CD14-positive monocyte (primary cell): ENCODE data around the gene SLC2A6. TPM values are rescaled to one million over a fixed set of nuclear protein-coding genes. Genes with fewer than 3 reads are reported as not detected.
"Not testable (repeated sequence)": the region's sequence is repeated elsewhere in the genome, so short reads cannot be mapped to it uniquely, and the experiment has no call there.

Experiments
- DNase-seq, 3 donors: peaks; one replicate each; pipeline ENCODE4 v3.0.0-alpha.2; 2011 to 2022
- H2AFZ ChIP-seq: 2 replicates; pipeline ENCODE4 v1.6.0; 2012; ENCODE audit warnings: mild to moderate bottlenecking, low read depth, low read length, inconsistent platforms; ENCODE audit not compliant: insufficient read depth, poor library complexity, severe bottlenecking
- H3K27ac ChIP-seq, 2 donors: 1 replicate in 1 of 2; 2 replicates in 1 of 2; pipeline ENCODE4 v1.5.1; 2012 to 2013; ENCODE audit warnings: low read length in 2 of 2, control low read depth in 1 of 2, inconsistent platforms in 1 of 2, low read depth in 1 of 2, mild to moderate bottlenecking in 1 of 2
- H3K27me3 ChIP-seq, 2 donors: one replicate each; pipeline versions ENCODE4 v1.6.0 to v1.6.1; 2011 to 2013; ENCODE audit warnings: low read length in 2 of 2; ENCODE audit not compliant: control insufficient read depth in 2 of 2, insufficient read depth in 2 of 2
- H3K36me3 ChIP-seq, 2 donors: replicated peaks in 1 of 2; 1 replicate in 1 of 2; 2 replicates in 1 of 2; pipeline versions ENCODE4 v1.5.1 to v1.6.1; 2012 to 2013; ENCODE audit warnings: low read length in 2 of 2, control low read depth in 1 of 2, inconsistent platforms in 1 of 2, mild to moderate bottlenecking in 1 of 2; ENCODE audit not compliant: insufficient read depth in 2 of 2, control insufficient read depth in 1 of 2
- H3K4me1 ChIP-seq, 2 donors: 1 replicate in 1 of 2; 2 replicates in 1 of 2; pipeline versions ENCODE4 v1.5.1 to v1.6.1; 2012 to 2013; ENCODE audit warnings: low read length in 2 of 2, control low read depth in 1 of 2, inconsistent platforms in 1 of 2, mild to moderate bottlenecking in 1 of 2, moderate library complexity in 1 of 2; ENCODE audit not compliant: insufficient read depth in 2 of 2, control insufficient read depth in 1 of 2
- H3K4me2 ChIP-seq: replicated peaks from 2 replicates; pipeline ENCODE3; 2012; ENCODE audit warnings: low read length, moderate library complexity, mild to moderate bottlenecking; ENCODE audit not compliant: poor library complexity, severe bottlenecking; ENCODE audit errors: extremely low read depth
- H3K4me3 ChIP-seq, 3 experiments: fragments of 200-600 bp in 1 of 3; sonication (generic) in 1 of 3; replicated peaks in 1 of 3; 1 replicate in 2 of 3; 2 replicates in 1 of 3; pipeline ENCODE4 v1.5.1; 2011 to 2013; ENCODE audit warnings: low read length in 3 of 3, mild to moderate bottlenecking in 3 of 3, control low read depth in 2 of 3, low read depth in 2 of 3, inconsistent platforms in 1 of 3, moderate library complexity in 1 of 3
- H3K79me2 ChIP-seq: 2 replicates; pipeline ENCODE4 v1.6.0; 2012; ENCODE audit warnings: mild to moderate bottlenecking, control low read depth, inconsistent platforms, low read length, moderate library complexity; ENCODE audit not compliant: insufficient read depth
- H3K9ac ChIP-seq: 2 replicates; pipeline ENCODE4 v1.6.0; 2017; ENCODE audit warnings: low read length, mild to moderate bottlenecking; ENCODE audit not compliant: insufficient read depth, poor library complexity, severe bottlenecking
- H3K9me3 ChIP-seq, 2 donors: replicated peaks in 1 of 2; 1 replicate in 1 of 2; 2 replicates in 1 of 2; pipeline versions ENCODE4 v1.5.1 to v1.6.1; 2012 to 2013; ENCODE audit warnings: low read length in 2 of 2, control low read depth in 1 of 2; ENCODE audit not compliant: control insufficient read depth in 1 of 2, insufficient read depth in 1 of 2
- H4K20me1 ChIP-seq: 2 replicates; pipeline ENCODE4 v1.6.0; 2012; ENCODE audit warnings: mild to moderate bottlenecking, low read length, control low read depth, moderate library complexity; ENCODE audit not compliant: insufficient read depth
- H3K27ac Mint-ChIP-seq, 7 donors: one replicate each; pipeline ENCODE4 v1.8.0; 2020; ENCODE audit warnings: mild to moderate bottlenecking in 7 of 7, mixed read lengths in 7 of 7, moderate library complexity in 6 of 7, inconsistent platforms in 2 of 7
- H3K27me3 Mint-ChIP-seq, 3 donors: one replicate each; pipeline ENCODE4 v1.8.0; 2021 to 2022; ENCODE audit warnings: low read depth in 3 of 3, mild to moderate bottlenecking in 3 of 3, mixed read lengths in 3 of 3, moderate library complexity in 3 of 3, inconsistent platforms in 1 of 3
- H3K36me3 Mint-ChIP-seq, 2 donors: one replicate each; pipeline ENCODE4 v1.8.0; 2020; ENCODE audit warnings: mixed read lengths in 2 of 2, inconsistent platforms in 1 of 2, mild to moderate bottlenecking in 1 of 2
- H3K4me1 Mint-ChIP-seq: one replicate; pipeline ENCODE4 v1.8.0; 2020; ENCODE audit warnings: mild to moderate bottlenecking, mixed read lengths
- H3K4me3 Mint-ChIP-seq, 2 donors: one replicate each; pipeline ENCODE4 v1.8.0; 2020; ENCODE audit warnings: mild to moderate bottlenecking in 2 of 2, mixed read lengths in 2 of 2, moderate library complexity in 1 of 2
- H3K9me3 Mint-ChIP-seq, 7 donors: one replicate each; pipeline ENCODE4 v1.8.0; 2020 to 2022; ENCODE audit warnings: mixed read lengths in 7 of 7, mild to moderate bottlenecking in 6 of 7, moderate library complexity in 6 of 7, inconsistent platforms in 2 of 7
- WGBS: methylation state at CpG from one replicate; pipeline ENCODE4 v1.1.5; 2013; ENCODE audit warnings: missing lambda C conversion rate; ENCODE audit not compliant: insufficient coverage; 5-methylcytosine and 5-hydroxymethylcytosine counted together
- intact Hi-C, 2 donors: fragments of 100-400 bp; cut with micrococcal nuclease; formaldehyde crosslinking; loops; one replicate each; pipeline versions ENCODE4 v1.15.0 to v1.15.1; 2023
- polyA plus RNA-seq, 3 donors: library from polyadenylated mRNA; depleted of rRNA in 1 of 3; unstranded in 2 of 3; stranded (reverse) in 1 of 3; fragments of 300-500 nt in 2 of 3; fragments of >200 nt in 1 of 3; fragmentation: Illumina TruSeq in 2 of 3; gene quantifications; 1 replicate in 2 of 3; 2 replicates in 1 of 3; pipeline ENCODE4 v1.2.3, GENCODE V29; 2012 to 2021
- TF ChIP-seq, protein P1 (sequence below): fragments of 200-600 bp; IDR thresholded peaks from one replicate; pipeline ENCODE4 v1.8.0; 2022; ENCODE audit warnings: antibody characterized with exemption, mild to moderate bottlenecking

Gene SLC2A6
- polyA plus RNA-seq, 3 donors, result 43.2 to 127 (median 60.4) TPM

DNA sequence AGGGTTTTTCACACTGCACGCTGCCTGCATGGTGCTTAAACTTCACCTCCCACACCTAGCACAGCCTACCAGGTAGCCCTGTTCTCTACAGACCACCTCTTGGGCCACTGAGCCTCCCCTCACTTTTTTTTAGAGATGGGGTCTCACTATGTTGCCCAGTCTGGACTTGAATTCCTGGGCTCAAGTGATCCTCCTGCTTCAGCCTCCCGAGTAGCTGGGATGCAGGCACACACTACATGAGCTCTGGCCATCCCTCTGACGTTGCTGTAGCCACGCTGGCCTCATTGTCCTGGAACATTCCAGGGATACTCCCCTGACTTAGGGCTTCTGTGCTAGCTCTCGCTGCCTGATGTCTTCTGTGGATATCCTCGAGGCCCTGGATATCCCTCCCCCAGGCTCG is 26.3 kb downstream of the SLC2A6 start:
- Mint-ChIP-seq H3K4me1 (no peaks in the 10 kb centered on the region), H3K36me3 (no peaks in the 10 kb centered on the region), H3K27me3 (peaks cover 4 to 10% (median 4%) of the 10 kb centered on the region in 3 donors), H3K9me3 (no peaks in the 10 kb centered on the region), H3K4me3 (no peak overlapping the region), H3K27ac (no peak overlapping the region)
- intact Hi-C loops, result loop anchor here in 1 of 2 donors (10.0 kb wide), 1 partner anchor 572 kb away; the partner anchor contains the start of gene BRD3OS
- Histone ChIP-seq H3K4me1 (no peaks in the 10 kb centered on the region), H3K27ac (no peak overlapping the region), H3K27me3 (no peaks in the 10 kb centered on the region), H3K36me3 (no peaks in the 10 kb centered on the region), H4K20me1 (no peaks in the 10 kb centered on the region), H2AFZ (no peak overlapping the region), H3K9ac (no peak overlapping the region), H3K4me3 (no peak overlapping the region), H3K9me3 (no peaks in the 10 kb centered on the region), H3K4me2 (no peak overlapping the region), H3K79me2 (no peaks in the 10 kb centered on the region)
- TF ChIP-seq, protein P1, sequence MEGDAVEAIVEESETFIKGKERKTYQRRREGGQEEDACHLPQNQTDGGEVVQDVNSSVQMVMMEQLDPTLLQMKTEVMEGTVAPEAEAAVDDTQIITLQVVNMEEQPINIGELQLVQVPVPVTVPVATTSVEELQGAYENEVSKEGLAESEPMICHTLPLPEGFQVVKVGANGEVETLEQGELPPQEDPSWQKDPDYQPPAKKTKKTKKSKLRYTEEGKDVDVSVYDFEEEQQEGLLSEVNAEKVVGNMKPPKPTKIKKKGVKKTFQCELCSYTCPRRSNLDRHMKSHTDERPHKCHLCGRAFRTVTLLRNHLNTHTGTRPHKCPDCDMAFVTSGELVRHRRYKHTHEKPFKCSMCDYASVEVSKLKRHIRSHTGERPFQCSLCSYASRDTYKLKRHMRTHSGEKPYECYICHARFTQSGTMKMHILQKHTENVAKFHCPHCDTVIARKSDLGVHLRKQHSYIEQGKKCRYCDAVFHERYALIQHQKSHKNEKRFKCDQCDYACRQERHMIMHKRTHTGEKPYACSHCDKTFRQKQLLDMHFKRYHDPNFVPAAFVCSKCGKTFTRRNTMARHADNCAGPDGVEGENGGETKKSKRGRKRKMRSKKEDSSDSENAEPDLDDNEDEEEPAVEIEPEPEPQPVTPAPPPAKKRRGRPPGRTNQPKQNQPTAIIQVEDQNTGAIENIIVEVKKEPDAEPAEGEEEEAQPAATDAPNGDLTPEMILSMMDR, result no peak
- DNase-seq, result no peak
- 95% methylated on average over 6 of the region's 7 CpGs for WGBS

DNA sequence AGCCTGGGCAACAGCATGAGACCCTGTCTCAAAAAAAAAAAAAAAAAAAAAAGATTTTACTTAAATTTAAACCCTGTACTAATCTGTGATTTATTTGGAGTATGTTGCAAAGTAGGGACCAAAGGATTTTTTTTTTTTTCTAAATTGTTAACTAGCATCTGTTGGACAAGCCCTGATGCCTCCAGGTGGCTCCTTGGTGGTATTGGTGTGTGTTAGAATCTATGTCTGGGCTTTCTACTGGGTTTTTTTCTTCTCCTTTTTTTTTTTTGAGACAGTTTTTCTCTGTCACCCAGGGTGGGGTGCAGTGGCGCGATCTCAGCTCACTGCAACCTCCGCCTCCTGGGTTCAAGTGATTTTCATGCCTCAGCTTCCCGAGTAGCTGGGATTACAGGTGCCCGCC is 27.0 kb downstream of the SLC2A6 start:
- H3K36me3 Mint-ChIP-seq, H3K36me3 ChIP-seq, H4K20me1 ChIP-seq, H3K27me3 ChIP-seq, H2AFZ ChIP-seq, H3K4me2 ChIP-seq, H3K4me3 Mint-ChIP-seq, H3K4me1 Mint-ChIP-seq, H3K27ac ChIP-seq, H3K27ac Mint-ChIP-seq, H3K9ac ChIP-seq, DNase-seq, H3K79me2 ChIP-seq, H3K4me3 ChIP-seq, H3K4me1 ChIP-seq, H3K9me3 Mint-ChIP-seq, H3K9me3 ChIP-seq: not testable (repeated sequence)
- intact Hi-C loops, result loop anchor here in 1 of 2 donors (10.0 kb wide), 1 partner anchor 573 kb away; the partner anchor contains the start of gene BRD3OS
- peaks cover 1 to 12% (median 5%) of the 10 kb centered on the region in 3 donors for H3K27me3 Mint-ChIP-seq
- no CpG with 5 or more reads among the region's 5 CpGs for WGBS
